ENCODE measurements around the gene GPR137.

The GPR137 gene

GRCh38 chr11:64259533-64260067 is 26.0 kb upstream of the GPR137 start:
- no peak for DNase-seq (ENCODE audit: low read depth)
- no peak for TF ChIP-seq CTCF (conservative IDR thresholded peaks at IDR 0.05; ENCODE audit: low read depth, low read length)
- no peak overlapping the region for H3K4me3 ChIP-seq (ENCODE audit: low read depth, low read length)

GRCh38 chr11:64260147-64260708 is 25.4 kb upstream of the GPR137 start:
- TF ChIP-seq CTCF (conservative IDR thresholded peaks at IDR 0.05; ENCODE audit: low read depth, low read length): no peak
- no peak for DNase-seq (ENCODE audit: low read depth)

GRCh38 chr11:64261556-64262080 is 24.0 kb upstream of the GPR137 start:
- no peak overlapping the region for H3K4me3 ChIP-seq (ENCODE audit: low read depth, low read length)
- no peak for DNase-seq (ENCODE audit: low read depth)
- no peak for TF ChIP-seq CTCF (conservative IDR thresholded peaks at IDR 0.05; ENCODE audit: low read depth, low read length)

More at GRCh38 chr11:64260147-64260708, 25.4 kb upstream of the GPR137 start:
- H3K4me3 ChIP-seq (ENCODE audit: low read depth, low read length): no peak overlapping the region

- DNase-seq (ENCODE audit: low read depth): no peak
- TF ChIP-seq CTCF (conservative IDR thresholded peaks at IDR 0.05; ENCODE audit: low read depth, low read length): no peak
- H3K4me3 ChIP-seq (ENCODE audit: low read depth, low read length): no peak overlapping the region
Observed at GRCh38 chr11:64262271-64263002, 23.2 kb upstream of the GPR137 start.

- DNase-seq (ENCODE audit: low read depth): peak; percentile 82
Observed at GRCh38 chr11:64263021-64263946, 22.4 kb upstream of the GPR137 start.

More at GRCh38 chr11:64263021-64263946, 22.4 kb upstream of the GPR137 start:
- TF ChIP-seq CTCF (conservative IDR thresholded peaks at IDR 0.05; ENCODE audit: low read depth, low read length): no peak
- no peak overlapping the region for H3K4me3 ChIP-seq (ENCODE audit: low read depth, low read length)
